ENCODE results near the gene SPNS1.

SPNS1 gene

DNA sequence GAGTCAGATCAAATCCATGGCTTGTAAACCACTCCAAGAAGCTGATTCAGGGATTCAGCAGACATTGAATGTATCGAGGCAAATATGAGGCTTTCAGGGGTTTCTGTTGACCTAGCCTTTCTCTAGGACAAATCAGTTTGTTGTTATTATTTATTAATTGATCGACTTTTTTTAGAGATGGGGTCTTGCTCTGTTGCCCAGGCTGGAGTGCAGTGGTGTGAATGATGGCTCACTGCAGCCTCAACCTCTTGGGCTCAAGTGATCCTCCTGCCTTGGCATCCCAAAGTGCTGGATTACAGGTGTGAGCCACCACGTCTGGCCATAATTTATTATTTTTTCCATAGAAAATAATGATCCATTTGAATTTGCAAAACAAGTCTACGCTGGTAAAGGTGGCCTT lies 37.3 kb downstream of the SPNS1 start:
- Histone ChIP-seq H3K4me2 (ENCODE audit: insufficient read depth, low read length, poor library complexity, severe bottlenecking) (no peak overlapping the region), H3K27ac (replicated peaks; ENCODE audit: low read length) (no peak overlapping the region), H3K18ac (ENCODE audit: low read length) (no peak overlapping the region), H3K9me3 (replicated peaks in 1 of 2; ENCODE audit: control insufficient read depth in 2 of 2, insufficient read depth in 1 of 2, low read depth in 1 of 2, low read length in 2 of 2) (no peaks in the 10 kb centered on the region), H3K36me3 (replicated peaks in 1 of 2; ENCODE audit: control insufficient read depth in 2 of 2, insufficient read depth in 2 of 2, low read length in 2 of 2) (no peaks in the 10 kb centered on the region), H2AFZ (ENCODE audit: low read length) (no peak overlapping the region), H3K9ac (ENCODE audit: low read depth, low read length, poor library complexity) (no peak overlapping the region), H3K4ac (ENCODE audit: low read length) (no peak overlapping the region), H2AK5ac (ENCODE audit: low read depth, low read length) (no peak overlapping the region), H3K79me1 (ENCODE audit: low read depth, low read length) (peaks cover 5% of the 10 kb centered on the region), H2BK120ac (ENCODE audit: low read depth, low read length) (no peak overlapping the region), H3K4me1 (ENCODE audit: control insufficient read depth in 2 of 2, insufficient read depth in 1 of 2, low read depth in 1 of 2, low read length in 2 of 2) (no peaks in the 10 kb centered on the region), H3K23ac (ENCODE audit: low read depth, low read length, poor library complexity) (no peak overlapping the region), H3K27me3 (ENCODE audit: control insufficient read depth in 3 of 3, insufficient read depth in 3 of 3, low read depth in 1 of 3, low read length in 3 of 3) (peaks cover 0 to 4% (median 0%) of the 10 kb centered on the region in 3 experiments), H2BK5ac (ENCODE audit: low read length) (no peak overlapping the region), H4K8ac (ENCODE audit: low read depth, low read length) (no peak overlapping the region), H3K4me3 (ENCODE audit: low read length in 2 of 2) (no peak overlapping the region), H4K91ac (ENCODE audit: low read depth, low read length, poor library complexity) (no peak overlapping the region), H3K14ac (ENCODE audit: low read length) (no peak overlapping the region), H2BK15ac (ENCODE audit: low read length) (no peak overlapping the region), H2BK12ac (ENCODE audit: low read length) (no peak overlapping the region)
- no peak for DNase-seq (ENCODE audit: low spot score)
- no CpG with 5 or more reads among the region's 4 CpGs for WGBS, 2 donors (ENCODE audit: extremely low coverage in 2 of 2, insufficient read length in 2 of 2, insufficient replicate concordance in 1 of 2)

DNA sequence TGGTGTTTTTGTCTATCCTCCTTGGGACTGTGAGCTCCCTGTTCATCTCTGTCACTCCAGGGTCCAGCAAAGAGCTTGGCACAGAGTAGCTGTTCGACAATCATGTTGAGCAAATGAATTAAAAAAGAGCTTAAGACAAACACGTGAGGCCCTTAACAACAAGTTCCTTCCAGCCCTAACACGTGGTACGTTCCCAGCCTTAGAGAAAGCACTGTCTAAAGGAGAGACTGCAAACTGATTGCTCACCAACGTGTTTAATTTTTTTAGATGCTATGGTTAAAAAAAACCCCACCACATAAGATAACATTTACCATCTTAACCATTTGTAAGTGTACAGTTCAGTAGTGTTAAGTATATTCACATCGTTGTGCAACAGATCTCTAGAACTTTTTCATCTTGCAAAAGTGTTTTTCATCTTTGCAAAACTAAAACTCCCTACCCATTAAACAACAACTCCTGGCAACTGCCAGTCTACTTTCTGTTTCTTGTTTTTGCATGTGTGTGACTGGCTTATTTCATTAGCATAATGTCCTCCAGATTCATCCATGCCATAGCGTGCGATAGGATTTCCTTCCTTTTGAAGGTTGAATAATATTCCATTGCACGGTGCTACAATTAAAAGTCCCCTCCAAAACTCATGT lies 38.5 kb downstream of the SPNS1 start:
- H2BK15ac ChIP-seq (ENCODE audit: low read length), result no peak overlapping the region
- H3K4ac ChIP-seq (ENCODE audit: low read length), result no peak overlapping the region
- no peak overlapping the region for H3K4me2 ChIP-seq (ENCODE audit: insufficient read depth, low read length, poor library complexity, severe bottlenecking)
- no peak overlapping the region for H2BK120ac ChIP-seq (ENCODE audit: low read depth, low read length)
- no peak overlapping the region for H4K8ac ChIP-seq (ENCODE audit: low read depth, low read length)
- no peak overlapping the region for H2BK5ac ChIP-seq (ENCODE audit: low read length)
- no peak overlapping the region for H3K14ac ChIP-seq (ENCODE audit: low read length)
- no peak overlapping the region for H3K4me3 ChIP-seq (ENCODE audit: low read length in 2 of 2)
- no peak overlapping the region for H2AFZ ChIP-seq (ENCODE audit: low read length)
- DNase-seq (ENCODE audit: low spot score), result no peak
- H3K79me1 ChIP-seq (ENCODE audit: low read depth, low read length), result peaks cover 5% of the 10 kb centered on the region
- no peak overlapping the region for H3K23ac ChIP-seq (ENCODE audit: low read depth, low read length, poor library complexity)
- H3K18ac ChIP-seq (ENCODE audit: low read length), result no peak overlapping the region
- no peak overlapping the region for H4K91ac ChIP-seq (ENCODE audit: low read depth, low read length, poor library complexity)
- H3K9me3 ChIP-seq (replicated peaks in 1 of 2; ENCODE audit: control insufficient read depth in 2 of 2, insufficient read depth in 1 of 2, low read depth in 1 of 2, low read length in 2 of 2), result no peaks in the 10 kb centered on the region
- H3K4me1 ChIP-seq (ENCODE audit: control insufficient read depth in 2 of 2, insufficient read depth in 1 of 2, low read depth in 1 of 2, low read length in 2 of 2), result no peaks in the 10 kb centered on the region
- H3K27me3 ChIP-seq (ENCODE audit: control insufficient read depth in 3 of 3, insufficient read depth in 3 of 3, low read depth in 1 of 3, low read length in 3 of 3), result peaks cover 0 to 3% (median 0%) of the 10 kb centered on the region in 3 experiments
- no CpG with 5 or more reads among the region's 9 CpGs for WGBS, 2 donors (ENCODE audit: extremely low coverage in 2 of 2, insufficient read length in 2 of 2, insufficient replicate concordance in 1 of 2)
- no peak overlapping the region for H2AK5ac ChIP-seq (ENCODE audit: low read depth, low read length)
- no peak overlapping the region for H3K9ac ChIP-seq (ENCODE audit: low read depth, low read length, poor library complexity)
- no peaks in the 10 kb centered on the region for H3K36me3 ChIP-seq (replicated peaks in 1 of 2; ENCODE audit: control insufficient read depth in 2 of 2, insufficient read depth in 2 of 2, low read length in 2 of 2)
- H3K27ac ChIP-seq (replicated peaks; ENCODE audit: low read length), result no peak overlapping the region
- H2BK12ac ChIP-seq (ENCODE audit: low read length), result no peak overlapping the region

- WGBS, 2 donors (ENCODE audit: extremely low coverage in 2 of 2, insufficient read length in 2 of 2, insufficient replicate concordance in 1 of 2), result no CpG with 5 or more reads among the region's 3 CpGs
- H2BK15ac ChIP-seq (ENCODE audit: low read length), result no peak overlapping the region
- no peak overlapping the region for H3K4ac ChIP-seq (ENCODE audit: low read length)
- no peak overlapping the region for H2BK120ac ChIP-seq (ENCODE audit: low read depth, low read length)
- H2BK12ac ChIP-seq (ENCODE audit: low read length), result no peak overlapping the region
- H2AFZ ChIP-seq (ENCODE audit: low read length), result no peak overlapping the region
- no peak overlapping the region for H3K14ac ChIP-seq (ENCODE audit: low read length)
- no peaks in the 10 kb centered on the region for H3K4me1 ChIP-seq (ENCODE audit: control insufficient read depth in 2 of 2, insufficient read depth in 1 of 2, low read depth in 1 of 2, low read length in 2 of 2)
- no peak overlapping the region for H3K4me3 ChIP-seq (ENCODE audit: low read length in 2 of 2)
- no peak overlapping the region for H3K9ac ChIP-seq (ENCODE audit: low read depth, low read length, poor library complexity)
- no peak overlapping the region for H3K23ac ChIP-seq (ENCODE audit: low read depth, low read length, poor library complexity)
- H4K8ac ChIP-seq (ENCODE audit: low read depth, low read length), result no peak overlapping the region
- H2AK5ac ChIP-seq (ENCODE audit: low read depth, low read length), result no peak overlapping the region
- no peaks in the 10 kb centered on the region for H3K27me3 ChIP-seq (ENCODE audit: control insufficient read depth in 3 of 3, insufficient read depth in 3 of 3, low read depth in 1 of 3, low read length in 3 of 3)
- no peak overlapping the region for H2BK5ac ChIP-seq (ENCODE audit: low read length)
- peaks cover 5% of the 10 kb centered on the region for H3K79me1 ChIP-seq (ENCODE audit: low read depth, low read length)
- no peaks in the 10 kb centered on the region for H3K9me3 ChIP-seq (replicated peaks in 1 of 2; ENCODE audit: control insufficient read depth in 2 of 2, insufficient read depth in 1 of 2, low read depth in 1 of 2, low read length in 2 of 2)
- no peaks in the 10 kb centered on the region for H3K36me3 ChIP-seq (replicated peaks in 1 of 2; ENCODE audit: control insufficient read depth in 2 of 2, insufficient read depth in 2 of 2, low read length in 2 of 2)
- DNase-seq (ENCODE audit: low spot score), result no peak
- H3K4me2 ChIP-seq (ENCODE audit: insufficient read depth, low read length, poor library complexity, severe bottlenecking), result no peak overlapping the region
- H4K91ac ChIP-seq (ENCODE audit: low read depth, low read length, poor library complexity), result no peak overlapping the region
- H3K18ac ChIP-seq (ENCODE audit: low read length), result no peak overlapping the region
- no peak overlapping the region for H3K27ac ChIP-seq (replicated peaks; ENCODE audit: low read length)
Measured at GRCh38 chr16:29014561-29015069, 40.0 kb downstream of the SPNS1 start.

DNA sequence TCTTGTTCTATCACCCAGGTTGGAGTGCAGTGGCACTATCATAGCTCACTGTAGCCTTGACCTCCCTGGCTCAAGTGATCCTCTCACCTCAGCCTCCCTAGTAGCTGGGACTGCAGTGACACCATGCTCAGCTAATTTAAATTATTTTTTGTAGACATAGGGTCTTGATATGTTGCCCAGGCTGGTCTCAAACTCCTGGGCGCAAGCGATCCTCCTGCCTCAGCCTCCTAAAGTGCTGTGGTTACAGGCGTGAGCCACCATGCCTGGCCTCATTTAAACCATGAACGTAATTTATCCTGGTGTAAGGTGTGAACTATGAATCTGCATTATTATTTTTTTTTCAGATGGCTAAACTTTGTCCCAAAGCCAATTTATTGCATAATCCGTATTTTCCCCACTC lies 47.6 kb downstream of the SPNS1 start:
- Histone ChIP-seq H3K4me3 (ENCODE audit: low read length in 2 of 2) (no peak overlapping the region), H2BK5ac (ENCODE audit: low read length) (no peak overlapping the region), H2AK5ac (ENCODE audit: low read depth, low read length) (no peak overlapping the region), H2AFZ (ENCODE audit: low read length) (no peak overlapping the region), H2BK120ac (ENCODE audit: low read depth, low read length) (no peak overlapping the region), H3K27me3 (ENCODE audit: control insufficient read depth in 3 of 3, insufficient read depth in 3 of 3, low read depth in 1 of 3, low read length in 3 of 3) (peaks cover 0 to 12% (median 0%) of the 10 kb centered on the region in 3 experiments), H3K4me2 (ENCODE audit: insufficient read depth, low read length, poor library complexity, severe bottlenecking) (no peak overlapping the region), H3K9me3 (replicated peaks in 1 of 2; ENCODE audit: control insufficient read depth in 2 of 2, insufficient read depth in 1 of 2, low read depth in 1 of 2, low read length in 2 of 2) (no peaks in the 10 kb centered on the region), H3K36me3 (replicated peaks in 1 of 2; ENCODE audit: control insufficient read depth in 2 of 2, insufficient read depth in 2 of 2, low read length in 2 of 2) (no peaks in the 10 kb centered on the region), H4K8ac (ENCODE audit: low read depth, low read length) (no peak overlapping the region), H3K27ac (replicated peaks; ENCODE audit: low read length) (no peak overlapping the region), H2BK12ac (ENCODE audit: low read length) (no peak overlapping the region), H3K4me1 (ENCODE audit: control insufficient read depth in 2 of 2, insufficient read depth in 1 of 2, low read depth in 1 of 2, low read length in 2 of 2) (peaks cover 0 to 3% of the 10 kb centered on the region in 2 donors), H2BK15ac (ENCODE audit: low read length) (no peak overlapping the region), H3K23ac (ENCODE audit: low read depth, low read length, poor library complexity) (no peak overlapping the region), H3K79me1 (ENCODE audit: low read depth, low read length) (no peaks in the 10 kb centered on the region), H3K4ac (ENCODE audit: low read length) (no peak overlapping the region), H4K91ac (ENCODE audit: low read depth, low read length, poor library complexity) (no peak overlapping the region), H3K18ac (ENCODE audit: low read length) (no peak overlapping the region), H3K9ac (ENCODE audit: low read depth, low read length, poor library complexity) (no peak overlapping the region), H3K14ac (ENCODE audit: low read length) (no peak overlapping the region)
- DNase-seq (ENCODE audit: low spot score), result no peak
- no CpG with 5 or more reads among the region's 5 CpGs for WGBS, 2 donors (ENCODE audit: extremely low coverage in 2 of 2, insufficient read length in 2 of 2, insufficient replicate concordance in 1 of 2)

All from neuronal stem cell (in vitro differentiated cells).